HG03571 (cell line): ENCODE results near the gene ATG12.
"Not testable (repeated sequence)": the region's sequence is repeated elsewhere in the genome, so short reads cannot be mapped to it uniquely, and the experiment has no call there.

Experiments
- ATAC-seq: cut with Tn5 transposase; IDR thresholded peaks from one replicate; pipeline ENCODE4 v1.9.1; 2021; ENCODE audit not compliant: unreplicated experiment

Gene ATG12

DNA sequence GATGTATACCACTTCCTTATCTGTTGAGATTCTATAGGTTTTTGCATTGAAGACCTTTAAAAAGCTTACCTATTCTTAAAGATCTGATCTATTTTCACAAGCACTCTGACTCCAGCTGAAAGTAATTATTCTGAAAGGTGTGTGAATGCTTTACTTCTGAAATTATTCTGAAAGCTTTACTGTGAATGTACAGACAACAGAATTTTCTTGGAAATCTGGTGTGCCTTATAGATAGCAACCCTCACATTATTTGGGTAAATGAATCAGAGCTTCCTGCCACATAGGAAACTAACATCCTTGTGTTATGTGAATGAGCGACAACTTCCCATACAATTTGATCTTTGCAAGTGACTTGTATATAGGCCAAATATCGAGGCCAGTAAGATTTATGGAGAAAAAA is 31.4 kb downstream of the ATG12 start:
- no peak for ATAC-seq

DNA sequence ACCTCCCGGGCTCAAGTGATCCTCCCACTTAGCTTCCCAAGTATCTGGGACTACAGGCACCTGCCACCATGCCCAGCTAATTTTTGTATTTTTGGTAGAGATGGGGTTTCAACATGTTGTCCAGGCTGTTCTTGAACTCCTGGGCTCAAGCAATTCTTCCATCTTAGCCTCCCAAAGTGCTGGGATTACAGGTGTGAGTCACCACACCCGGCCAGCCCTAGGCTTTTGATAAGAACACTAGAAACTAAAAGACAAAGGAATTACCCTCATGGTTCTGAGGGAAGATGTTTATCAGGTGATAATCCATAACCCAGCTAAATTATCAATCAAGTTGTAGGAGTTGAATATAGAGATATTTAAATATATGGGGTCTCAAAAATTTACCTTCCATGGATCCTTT is 33.3 kb downstream of the ATG12 start:
- ATAC-seq: not testable (repeated sequence)

DNA sequence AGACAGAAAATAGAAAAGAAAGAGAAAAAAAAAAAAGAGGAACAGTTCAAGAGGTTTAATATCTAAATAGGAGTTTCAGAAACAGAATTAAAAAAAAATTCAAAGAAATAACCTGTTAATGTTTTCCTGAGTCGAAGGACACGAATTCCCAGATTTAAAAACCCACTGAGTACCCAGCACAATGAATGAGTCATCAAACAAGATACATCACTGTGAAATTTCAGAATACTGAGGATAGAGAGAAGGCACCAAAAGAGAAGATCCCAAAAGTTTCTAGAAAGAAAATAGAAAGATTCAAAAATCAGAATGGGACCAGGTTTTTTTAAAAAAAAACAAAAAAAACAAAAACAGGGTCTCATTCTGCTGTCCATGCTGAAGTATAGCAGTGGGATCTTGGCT is 33.7 kb downstream of the ATG12 start:
- ATAC-seq: no peak

- no peak for ATAC-seq
Observed at GRCh38 chr5:115806986-115807653, 34.2 kb downstream of the ATG12 start.

GRCh38 chr5:115801984-115802383 is 39.4 kb downstream of the ATG12 start:
- ATAC-seq: no peak

- no peak for ATAC-seq
Observed at GRCh38 chr5:115801152-115801551, 40.2 kb downstream of the ATG12 start.

DNA sequence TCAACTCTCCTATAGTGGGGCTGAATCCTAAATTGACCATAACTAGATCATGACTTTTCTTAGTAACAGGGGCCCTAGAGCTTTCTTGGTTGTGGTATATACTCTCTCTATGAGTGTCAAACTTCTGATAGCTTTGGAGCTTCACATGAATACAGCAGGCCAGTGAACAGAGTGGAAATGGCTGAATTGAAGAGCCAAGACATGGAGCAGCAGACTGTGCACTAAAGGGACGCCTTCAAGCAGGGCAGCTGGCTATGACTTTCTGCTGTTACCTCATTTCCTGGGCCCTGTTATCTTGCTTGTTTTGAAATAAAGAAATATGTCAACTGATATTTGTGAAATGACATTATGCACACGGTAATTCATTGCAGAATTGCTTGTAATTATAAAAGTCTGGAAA is 41.3 kb downstream of the ATG12 start:
- no peak for ATAC-seq

DNA sequence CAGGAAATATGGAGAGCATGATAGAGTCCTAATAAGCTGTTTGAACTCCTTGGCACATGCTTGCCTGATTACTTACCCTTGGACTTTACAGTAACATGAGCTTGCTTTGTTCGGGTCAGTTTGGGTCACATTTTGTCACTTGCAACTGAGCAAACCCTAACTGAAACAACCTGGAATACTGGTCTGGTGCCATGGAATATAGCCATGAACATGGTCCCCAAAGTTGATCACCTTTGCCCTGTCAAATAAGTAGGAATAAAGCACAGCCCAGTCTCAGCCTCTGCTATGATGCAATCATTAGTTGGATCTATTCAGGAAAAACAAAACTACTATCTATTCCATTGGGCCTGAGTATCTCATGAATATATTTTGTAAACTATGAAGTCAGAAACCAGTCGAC is 43.1 kb downstream of the ATG12 start:
- no peak for ATAC-seq

DNA sequence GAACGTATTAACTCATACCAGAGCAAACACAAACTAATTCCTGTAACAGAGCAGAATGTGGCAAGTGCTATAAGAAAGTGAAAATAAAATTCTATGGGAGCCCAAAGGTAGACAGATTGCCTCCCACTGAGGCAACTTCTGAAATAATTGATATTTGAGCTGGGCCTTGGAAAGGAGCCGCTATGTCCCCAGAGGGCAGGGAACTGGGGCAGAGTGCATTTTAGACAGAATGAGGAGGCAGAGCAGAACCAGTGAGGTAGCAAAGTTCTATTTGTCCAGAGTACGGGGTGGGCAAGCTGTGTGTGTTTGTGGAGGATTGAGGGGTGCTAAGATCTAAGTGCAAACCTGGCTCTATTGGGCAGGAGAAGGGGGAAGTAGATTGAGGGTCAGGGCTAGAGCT is 44.7 kb downstream of the ATG12 start:
- no peak for ATAC-seq

GRCh38 chr5:115795700-115796099 is 45.7 kb downstream of the ATG12 start:
- no peak for ATAC-seq

DNA sequence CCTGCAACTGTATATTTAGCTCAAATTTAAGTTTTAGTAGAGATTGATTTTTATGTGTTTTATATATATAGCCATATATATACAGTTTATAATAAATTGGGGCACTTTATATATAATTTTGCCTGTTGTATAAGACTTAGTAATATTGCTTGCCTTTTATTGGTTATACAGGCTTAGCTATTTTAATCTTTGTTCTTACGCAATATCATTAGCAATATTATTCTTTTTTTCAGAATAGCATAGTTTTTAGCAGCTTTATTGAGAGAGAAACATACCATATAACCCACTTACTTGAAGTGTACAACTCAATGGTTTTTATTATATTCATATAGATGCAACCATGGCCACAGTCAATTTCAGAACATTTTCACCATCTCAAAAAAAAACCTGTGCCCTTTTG is 52.9 kb downstream of the ATG12 start:
- ATAC-seq: no peak

DNA sequence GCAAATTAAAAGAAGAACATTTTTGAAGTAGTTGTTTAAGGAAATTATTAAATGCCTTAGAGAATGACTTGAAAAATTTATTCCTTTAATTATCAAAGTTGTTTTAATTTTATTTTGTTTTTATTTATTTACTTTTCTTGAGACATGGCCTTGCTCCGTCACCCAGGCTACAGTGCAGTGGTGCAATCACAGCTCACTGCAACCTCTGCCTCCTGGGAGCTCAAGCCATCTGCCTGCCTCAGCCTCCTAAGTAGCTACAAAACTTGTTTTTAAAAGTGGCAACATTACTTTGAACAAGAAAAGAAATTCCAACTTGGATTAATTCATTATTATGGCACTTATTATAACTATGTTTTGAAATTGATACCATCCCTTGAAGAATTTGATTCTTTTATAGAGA is 53.9 kb downstream of the ATG12 start:
- no peak for ATAC-seq

DNA sequence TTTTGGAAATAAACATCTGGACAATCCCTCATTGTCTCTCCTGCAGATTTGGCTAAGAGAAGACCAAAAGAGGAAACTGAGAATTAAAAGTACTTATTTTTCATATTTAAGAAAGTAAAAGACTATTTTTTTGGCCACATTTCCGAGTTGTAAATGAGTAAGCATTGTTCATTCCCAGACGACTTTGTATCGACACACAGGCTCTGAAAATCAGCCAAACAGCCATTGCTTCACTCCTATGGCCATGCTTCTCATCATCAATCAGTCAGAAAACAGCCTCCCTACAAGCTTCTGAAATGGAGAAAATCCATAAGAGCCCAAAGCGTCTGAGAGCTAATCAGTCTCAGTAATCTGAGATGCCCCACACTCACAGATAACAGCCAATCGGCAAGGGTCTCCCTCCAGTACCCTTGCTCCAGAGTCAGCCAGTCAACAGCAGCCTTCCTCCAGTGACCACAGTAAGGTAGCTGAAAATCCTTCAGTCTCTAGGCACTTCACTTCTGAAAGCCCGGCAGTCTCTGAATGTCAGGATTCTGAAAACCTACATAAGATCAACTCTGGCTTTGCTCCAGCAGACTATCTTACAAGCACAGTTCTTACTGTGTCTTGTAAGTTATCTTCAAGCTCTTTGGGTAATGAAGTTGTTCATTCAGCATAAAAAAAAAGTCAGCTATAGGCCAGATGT is 55.8 kb downstream of the ATG12 start:
- no peak for ATAC-seq

DNA sequence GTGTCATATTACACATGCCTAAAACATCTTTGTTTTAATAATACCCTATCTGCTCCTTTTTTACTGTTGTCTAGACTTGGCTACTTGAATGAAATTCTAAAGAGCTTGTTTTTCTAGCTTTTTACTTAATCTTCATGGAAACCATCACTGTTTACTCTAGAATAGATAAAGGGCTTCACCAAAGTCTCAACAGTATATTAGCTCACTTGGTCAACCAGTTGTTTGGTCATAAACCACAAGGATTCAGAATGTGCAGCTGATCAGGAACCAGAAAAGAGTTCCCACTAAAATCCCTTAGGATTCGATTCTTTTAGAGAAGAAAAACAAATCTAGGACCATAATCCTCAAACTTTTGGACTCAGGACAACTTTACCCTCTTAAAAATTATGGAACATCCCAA is 62.9 kb downstream of the ATG12 start:
- no peak for ATAC-seq
